HG03103 (cell line): Measurements from ENCODE around the gene R3HDM1.
"Not testable (repeated sequence)": the region's sequence is repeated elsewhere in the genome, so short reads cannot be mapped to it uniquely, and the experiment has no call there.

Experiments
- ATAC-seq: cut with Tn5 transposase; IDR thresholded peaks from one replicate; pipeline ENCODE4 v1.9.1; 2021; ENCODE audit warnings: low read depth; ENCODE audit not compliant: unreplicated experiment

The R3HDM1 gene

DNA sequence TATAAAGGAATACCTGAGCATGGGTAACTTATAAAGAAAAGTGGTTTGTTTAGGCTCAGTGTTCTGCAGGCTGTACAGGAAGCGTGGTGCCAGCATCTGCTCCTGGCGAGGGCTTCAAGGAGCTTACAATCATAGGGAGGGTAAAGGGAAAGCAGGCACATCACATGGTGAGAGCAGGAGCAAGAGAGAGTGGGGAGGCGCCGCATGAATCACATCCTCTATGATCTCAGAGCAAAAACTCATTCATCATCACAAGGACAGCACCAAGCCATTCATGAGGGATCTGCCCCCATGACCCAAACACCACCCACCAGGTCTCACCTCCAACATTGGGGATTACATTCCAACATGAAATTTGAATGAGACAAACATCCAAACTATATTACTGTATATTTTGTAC lies 32.5 kb downstream of the R3HDM1 start:
- no peak for ATAC-seq

DNA sequence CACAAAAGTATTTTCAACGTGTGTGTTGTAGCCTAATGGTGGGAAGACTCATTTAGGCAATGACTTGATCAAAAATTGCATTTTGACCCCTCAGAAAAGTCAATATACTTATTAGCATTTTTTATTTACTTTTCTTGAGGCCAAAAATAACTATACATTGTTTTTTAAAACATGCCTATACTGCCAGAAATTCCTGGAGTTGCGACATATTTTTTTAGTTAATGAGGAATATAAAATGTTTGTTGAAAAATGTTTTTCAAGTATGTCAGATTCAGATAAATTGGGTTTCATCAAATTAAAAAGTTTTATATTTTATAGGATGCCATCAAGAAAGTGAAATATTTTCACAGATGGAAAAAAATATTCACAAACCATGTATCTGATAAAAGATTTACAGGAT lies 39.6 kb downstream of the R3HDM1 start:
- ATAC-seq = no peak

DNA sequence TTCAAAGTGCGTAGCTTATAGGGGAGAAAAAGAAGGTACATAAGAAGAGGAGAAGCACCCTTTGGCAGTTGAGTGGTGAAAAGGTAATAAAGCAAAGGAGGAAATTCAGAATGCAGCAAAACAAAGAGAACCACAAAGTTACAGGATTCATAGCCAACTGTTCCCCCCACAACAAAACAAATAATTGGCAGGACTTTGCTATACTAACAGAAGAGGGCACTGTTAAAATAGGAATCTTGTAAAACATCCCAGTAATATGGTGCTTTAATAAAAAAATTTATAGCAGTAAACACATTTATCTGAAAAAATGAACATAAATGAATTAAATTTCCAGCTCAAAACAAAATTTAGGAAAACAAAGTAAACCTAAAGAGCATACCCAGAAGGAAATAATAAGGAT lies 42.3 kb downstream of the R3HDM1 start:
- no peak for ATAC-seq

- ATAC-seq = no peak
Observed at GRCh38 chr2:135581282-135581681, 50.0 kb downstream of the R3HDM1 start.

DNA sequence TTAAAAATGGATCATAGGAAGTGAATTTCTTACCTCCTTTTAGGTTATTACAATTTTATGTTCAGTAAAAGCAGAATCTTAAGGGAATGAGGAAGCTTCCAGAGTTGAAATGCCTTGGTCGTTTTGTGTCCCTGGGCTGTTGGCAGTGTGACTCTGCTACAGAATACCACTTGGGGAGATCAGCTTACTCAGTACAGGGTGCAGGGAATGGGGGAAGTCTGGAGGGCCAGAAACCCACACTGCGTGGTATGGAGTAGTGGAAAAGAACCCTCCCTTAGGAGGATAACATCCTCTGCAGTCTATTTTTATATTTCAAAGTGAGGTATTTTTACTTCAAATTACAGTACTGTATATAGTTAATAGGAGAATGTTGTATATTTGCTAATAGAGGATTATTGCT lies 51.1 kb downstream of the R3HDM1 start:
- ATAC-seq = no peak

DNA sequence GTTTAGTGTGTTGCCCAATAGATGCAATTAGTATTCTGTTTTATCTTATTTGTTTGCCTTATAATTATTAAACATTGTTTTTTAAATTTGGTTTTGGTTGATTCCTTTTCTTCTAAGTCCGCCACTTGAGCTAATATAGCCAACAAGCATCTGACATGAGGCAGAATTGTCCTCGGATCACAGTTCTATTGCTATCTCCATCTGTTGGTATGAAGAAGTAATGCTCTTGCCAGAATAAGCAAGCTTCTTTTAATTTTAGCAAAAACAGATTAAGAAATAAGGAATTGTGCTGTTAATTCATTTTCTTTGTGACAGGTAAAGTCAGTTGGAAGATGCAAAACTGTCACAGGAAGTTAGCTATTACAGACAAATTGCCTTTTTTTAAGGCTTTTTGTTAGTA lies 54.3 kb downstream of the R3HDM1 start:
- ATAC-seq = no peak

DNA sequence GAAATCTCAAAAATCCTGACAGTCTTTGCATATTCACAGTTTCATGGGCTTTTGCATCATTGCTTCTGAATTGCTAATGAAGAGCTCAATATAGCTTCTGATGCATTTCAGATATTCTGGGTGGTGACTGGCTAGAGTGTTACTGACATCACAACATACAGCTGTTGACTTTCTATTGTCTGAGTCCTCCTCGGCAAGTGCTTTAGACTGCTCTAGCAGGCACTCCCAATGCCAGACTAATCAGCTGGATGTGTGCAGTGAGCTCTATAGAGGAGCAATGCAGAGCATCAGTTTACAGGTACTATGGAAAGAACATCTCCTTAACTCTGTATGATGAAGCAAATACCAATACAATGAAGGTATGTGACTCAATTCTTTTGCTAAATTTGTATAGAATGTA lies 54.9 kb downstream of the R3HDM1 start:
- no peak for ATAC-seq

GRCh38 chr2:135587958-135588357 lies 56.7 kb downstream of the R3HDM1 start:
- ATAC-seq = no peak

- no peak for ATAC-seq
Observed at GRCh38 chr2:135590619-135591260, 59.5 kb downstream of the R3HDM1 start.

GRCh38 chr2:135600915-135601314 lies 69.6 kb downstream of the R3HDM1 start:
- no peak for ATAC-seq

DNA sequence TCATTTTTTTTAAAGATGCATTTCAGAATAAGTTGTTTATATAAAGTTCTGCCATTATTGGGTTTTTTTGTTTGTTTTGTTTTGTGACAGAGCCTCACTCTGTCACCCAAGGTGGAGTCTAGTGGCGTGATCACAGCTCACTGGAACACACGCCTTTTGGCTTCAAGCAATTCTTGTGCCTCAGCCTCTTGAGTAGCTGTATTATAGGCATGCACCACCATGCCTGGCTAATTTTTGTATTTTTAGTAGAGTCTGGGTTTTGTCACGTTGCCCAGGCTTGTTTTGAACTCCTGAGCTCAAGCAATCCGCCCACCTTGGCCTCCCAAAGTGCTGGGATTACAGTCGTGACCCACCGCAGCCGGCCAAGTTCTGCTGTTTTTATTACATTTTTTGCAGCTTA lies 72.3 kb downstream of the R3HDM1 start:
- no peak for ATAC-seq

DNA sequence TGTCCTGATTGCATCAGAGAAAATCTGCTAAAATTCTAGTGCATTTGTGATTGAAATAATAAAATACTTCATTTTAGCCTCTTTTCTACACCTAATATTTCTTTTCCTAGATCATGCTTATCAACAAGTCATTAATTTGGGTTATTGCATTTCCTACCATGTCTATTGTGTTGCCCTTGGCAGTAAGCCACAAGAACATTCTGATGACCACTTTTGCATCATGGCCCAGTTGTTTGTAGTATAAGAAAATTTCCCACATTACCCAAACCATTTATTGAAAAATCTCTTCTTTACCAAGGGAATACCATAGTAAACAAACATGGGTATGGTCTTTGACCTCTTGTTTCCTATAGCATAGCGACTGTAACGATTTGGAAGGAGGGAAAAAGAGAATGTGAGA lies 76.3 kb downstream of the R3HDM1 start:
- no peak for ATAC-seq

DNA sequence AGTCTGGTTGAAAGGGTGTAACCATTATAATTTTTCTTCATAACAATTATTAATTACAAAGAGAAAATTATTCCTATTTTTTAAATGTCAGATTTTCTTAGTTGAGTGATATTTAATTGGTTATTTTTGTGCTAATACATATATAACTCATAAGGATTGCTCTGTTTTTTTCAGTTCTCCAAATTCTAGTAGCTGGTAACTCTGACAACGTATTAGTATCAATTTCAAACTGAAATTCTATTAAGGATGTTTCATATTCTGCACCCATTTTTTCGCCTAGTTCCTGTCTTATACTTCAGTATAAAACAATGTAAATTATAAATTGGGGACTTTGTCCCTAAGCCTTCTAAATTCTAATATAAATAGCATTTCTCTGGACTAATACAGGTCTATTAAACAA lies 81.0 kb downstream of the R3HDM1 start:
- ATAC-seq = no peak

DNA sequence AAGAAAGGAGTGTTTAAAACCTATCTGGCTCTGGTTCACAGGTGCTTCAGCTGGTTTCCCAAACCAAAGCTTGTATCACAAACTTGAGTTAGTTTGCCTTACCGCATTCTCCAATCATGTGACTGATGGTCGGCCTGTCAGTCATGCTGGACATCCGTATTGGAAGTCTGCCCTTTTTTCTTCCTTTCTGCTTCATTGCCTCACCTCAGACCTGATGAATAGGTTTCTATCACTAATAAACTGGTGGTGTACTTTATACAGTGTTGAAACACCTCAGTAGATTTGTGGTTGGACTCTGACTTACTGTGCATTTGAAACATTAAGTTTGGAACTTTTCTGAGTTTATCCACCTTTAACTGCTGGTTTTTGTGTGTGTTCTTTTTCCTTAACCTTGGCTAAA lies 84.1 kb downstream of the R3HDM1 start:
- no peak for ATAC-seq

- ATAC-seq = no peak
Observed at GRCh38 chr2:135617501-135618015, 86.3 kb downstream of the R3HDM1 start.

- ATAC-seq = no peak
Observed at GRCh38 chr2:135620198-135620597, 88.9 kb downstream of the R3HDM1 start.

DNA sequence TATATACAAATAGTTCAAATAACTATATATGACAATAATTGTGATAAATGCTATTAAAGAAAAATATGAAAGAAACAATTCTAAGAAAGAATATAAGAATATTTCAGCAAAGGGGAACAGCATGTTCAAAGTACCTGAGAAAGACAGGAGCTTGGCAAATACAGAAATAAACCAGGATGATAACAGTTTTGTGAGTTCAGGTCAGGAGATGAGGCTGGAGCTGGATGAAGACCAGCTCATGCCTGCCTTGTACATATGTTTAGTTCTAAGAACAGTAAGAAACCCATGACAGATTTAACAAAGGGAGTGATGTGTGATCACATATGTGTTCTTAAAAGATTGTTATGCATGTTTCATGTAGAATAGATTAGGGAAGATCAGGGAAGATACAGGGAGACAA lies 98.2 kb downstream of the R3HDM1 start:
- no peak for ATAC-seq

GRCh38 chr2:135630034-135630433 lies 98.8 kb downstream of the R3HDM1 start:
- ATAC-seq = not testable (repeated sequence)

DNA sequence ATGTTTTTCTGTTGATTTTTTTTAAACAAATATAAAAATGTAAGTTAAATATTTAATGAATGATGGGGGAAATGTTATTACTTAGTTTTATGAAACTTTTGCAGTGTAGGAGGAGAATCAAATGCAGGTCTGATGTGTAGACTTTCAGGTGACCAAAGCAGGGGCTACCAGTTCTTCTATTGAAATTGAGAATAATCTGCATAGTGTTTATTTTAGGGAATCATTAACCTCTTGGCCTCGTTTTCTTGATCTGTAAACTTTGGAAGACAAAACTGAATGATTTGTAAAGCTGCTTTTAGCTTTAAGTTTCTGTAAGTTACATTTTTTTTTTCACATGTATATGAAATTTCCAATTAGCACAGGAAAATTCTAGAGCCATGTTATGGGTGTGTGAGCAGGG lies 99.2 kb downstream of the R3HDM1 start:
- ATAC-seq = no peak

- no peak for ATAC-seq
Observed at GRCh38 chr2:135633582-135633981, 102.3 kb downstream of the R3HDM1 start.

DNA sequence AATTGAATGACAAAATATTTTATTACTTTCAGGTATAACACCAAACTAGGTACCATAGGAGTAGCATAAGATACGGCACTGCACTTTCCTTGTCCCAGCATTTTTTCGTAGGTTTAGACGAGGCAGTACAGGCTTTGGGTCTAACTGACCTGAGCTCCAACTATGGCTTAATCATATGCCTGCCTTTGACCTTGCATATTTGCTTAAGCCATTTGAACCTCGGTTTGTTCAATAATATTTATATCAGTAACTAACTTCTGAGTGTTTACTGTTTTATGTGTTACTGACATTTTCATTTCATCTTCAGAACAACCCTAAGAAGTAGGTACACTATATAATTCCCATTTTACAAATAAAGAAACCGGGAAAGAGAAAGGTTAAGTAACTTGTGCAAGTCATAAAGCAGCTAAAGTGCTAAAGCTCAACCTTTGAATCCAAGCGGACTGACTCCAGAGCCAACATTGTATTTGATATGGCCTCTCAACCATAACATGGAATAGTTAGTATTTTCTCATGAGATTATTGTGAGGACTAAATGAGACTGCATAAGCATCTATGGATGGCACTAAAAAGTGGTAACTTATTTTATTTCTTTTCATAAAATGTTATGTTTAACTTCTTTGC lies 104.0 kb downstream of the R3HDM1 start:
- ATAC-seq = no peak

- peak; percentile 16 for ATAC-seq
Observed at GRCh38 chr2:135636982-135637381, 105.7 kb downstream of the R3HDM1 start.
